ENCODE measurements around the gene ACSM6.
"Not testable (repeated sequence)": the region's sequence is repeated elsewhere in the genome, so short reads cannot be mapped to it uniquely, and the experiment has no call there.

Gene ACSM6

DNA sequence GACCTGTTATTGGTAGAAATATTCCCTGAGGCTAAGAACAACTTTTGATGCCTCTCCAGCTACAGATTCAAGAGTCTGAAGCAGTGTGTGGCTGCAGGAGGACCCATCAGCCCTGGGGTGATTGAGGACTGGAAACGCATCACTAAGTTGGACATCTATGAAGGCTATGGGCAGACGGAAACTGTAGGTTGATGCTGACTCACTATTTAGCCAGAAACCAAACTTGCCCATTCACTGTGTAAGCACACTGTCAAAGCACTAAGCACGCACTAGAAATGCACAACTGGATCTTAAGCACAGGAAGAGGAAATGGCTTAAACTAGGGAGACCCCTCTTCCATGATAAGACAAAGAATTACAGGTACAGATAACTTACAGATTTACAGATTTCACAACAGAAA is 20.8 kb downstream of the ACSM6 start:
- DNase-seq (ENCODE audit: low read depth in 2 of 2), result no peak

DNA sequence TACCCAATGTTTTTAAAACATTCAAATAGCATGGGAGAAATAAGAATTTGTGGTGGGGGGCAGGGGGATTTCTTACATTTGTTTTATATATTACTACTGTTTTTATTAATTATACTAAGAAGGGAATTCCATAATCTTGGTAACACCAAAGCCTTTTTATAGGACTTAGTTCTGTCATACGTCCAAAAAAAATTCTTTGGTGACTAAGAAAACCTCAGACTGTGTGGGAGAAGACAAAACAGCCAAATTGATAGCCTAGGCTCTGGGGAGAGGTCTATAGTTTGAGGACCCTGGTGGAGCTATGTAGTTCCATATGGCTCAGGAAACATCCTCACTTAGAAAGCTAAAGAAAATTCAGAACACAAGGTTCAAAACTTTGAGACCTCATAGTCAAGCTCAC is 23.4 kb downstream of the ACSM6 start:
- no peak for DNase-seq (ENCODE audit: low read depth in 2 of 2)

DNA sequence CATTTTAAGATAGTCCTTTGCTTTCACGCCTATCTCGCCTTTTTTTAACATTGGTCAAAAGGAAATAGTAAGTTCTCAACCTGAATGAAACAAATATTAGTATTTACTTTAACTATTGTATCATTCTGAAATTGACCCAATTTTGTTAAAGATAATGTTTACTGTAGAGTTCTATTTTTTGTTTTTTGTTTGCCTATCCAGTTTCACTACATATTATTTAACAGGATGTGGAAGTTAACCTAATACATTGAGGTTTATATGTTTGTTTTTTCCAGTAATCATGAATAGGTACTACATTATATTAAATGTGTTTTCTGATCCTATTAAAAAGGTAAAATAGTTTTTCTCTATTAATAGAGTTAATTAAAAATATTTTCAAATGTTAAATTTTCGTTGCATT is 26.5 kb downstream of the ACSM6 start:
- no peak for DNase-seq (ENCODE audit: low read depth in 2 of 2)

DNA sequence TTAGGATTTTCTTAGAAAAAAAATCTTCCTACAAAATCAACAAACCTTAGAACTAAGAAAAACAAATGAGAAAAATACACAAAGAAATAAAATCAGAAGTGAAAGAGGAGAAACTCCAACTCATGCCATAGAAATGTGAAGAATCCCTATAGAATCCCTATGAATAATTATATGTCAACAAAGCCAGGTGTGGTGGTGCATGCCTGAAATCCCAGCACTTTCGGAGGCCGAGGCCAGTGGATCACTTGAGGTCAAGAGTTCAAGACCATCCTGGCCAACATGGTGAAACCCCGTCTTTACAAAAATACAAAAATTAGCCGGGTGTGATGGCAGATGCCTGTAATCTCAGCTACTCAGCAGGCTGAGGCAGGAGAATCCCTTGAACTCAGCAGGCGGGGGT is 27.1 kb downstream of the ACSM6 start:
- DNase-seq (ENCODE audit: low read depth in 2 of 2), result no peak

DNA sequence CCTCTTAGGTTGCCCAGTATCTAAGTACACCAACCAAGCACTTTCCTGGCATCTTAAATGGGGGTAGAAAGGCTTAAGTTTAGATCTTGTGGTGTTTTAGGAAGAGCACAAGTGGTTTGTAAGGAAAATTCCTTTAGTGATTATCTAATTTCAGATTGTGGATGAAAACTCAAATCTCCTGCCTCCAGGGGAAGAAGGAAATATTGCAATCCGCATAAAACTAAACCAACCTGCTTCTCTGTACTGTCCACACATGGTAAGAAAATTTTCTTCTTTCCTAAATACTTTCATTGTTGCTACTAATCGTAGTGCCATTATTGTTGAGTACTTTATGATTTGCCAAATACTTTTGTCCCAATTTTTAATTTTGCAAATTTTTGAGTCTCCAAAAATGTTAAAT is 31.1 kb downstream of the ACSM6 start:
- no peak for DNase-seq (ENCODE audit: low read depth in 2 of 2)

DNA sequence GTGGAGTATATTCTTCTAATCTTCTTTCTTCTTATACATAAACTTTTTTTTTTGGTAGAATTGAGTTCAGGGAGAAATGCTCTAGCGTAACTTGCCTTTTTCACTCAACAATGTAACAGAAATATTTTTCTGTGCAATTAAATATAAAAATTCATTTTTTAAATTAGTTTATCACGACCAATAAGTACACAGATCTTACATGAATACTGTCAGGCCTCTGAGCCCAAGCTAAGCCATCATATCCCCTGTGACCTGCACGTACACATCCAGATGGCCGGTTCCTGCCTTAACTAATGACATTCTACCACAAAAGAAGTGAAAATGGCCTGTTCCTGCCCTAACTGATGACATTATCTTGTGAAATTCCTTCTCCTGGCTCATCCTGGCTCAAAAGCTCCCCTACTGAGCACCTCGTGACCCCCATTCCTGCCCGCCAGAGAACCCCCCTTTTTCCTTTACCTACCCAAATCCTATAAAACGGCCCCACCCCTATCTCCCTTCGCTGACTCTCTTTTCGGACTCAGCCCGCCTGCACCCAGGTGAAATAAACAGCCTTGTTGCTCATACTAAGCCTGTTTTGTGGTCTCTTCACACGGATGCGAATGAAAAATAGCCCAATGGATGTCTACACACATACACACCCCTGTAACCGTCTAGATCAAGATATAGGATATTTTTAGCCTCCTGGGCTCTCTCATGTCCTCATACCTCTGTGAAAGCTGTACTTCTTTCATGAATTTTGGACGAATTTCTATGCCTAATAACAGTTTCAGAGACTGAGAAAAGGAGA is 35.1 kb downstream of the ACSM6 start:
- not testable (repeated sequence) for DNase-seq (ENCODE audit: low read depth in 2 of 2)

DNA sequence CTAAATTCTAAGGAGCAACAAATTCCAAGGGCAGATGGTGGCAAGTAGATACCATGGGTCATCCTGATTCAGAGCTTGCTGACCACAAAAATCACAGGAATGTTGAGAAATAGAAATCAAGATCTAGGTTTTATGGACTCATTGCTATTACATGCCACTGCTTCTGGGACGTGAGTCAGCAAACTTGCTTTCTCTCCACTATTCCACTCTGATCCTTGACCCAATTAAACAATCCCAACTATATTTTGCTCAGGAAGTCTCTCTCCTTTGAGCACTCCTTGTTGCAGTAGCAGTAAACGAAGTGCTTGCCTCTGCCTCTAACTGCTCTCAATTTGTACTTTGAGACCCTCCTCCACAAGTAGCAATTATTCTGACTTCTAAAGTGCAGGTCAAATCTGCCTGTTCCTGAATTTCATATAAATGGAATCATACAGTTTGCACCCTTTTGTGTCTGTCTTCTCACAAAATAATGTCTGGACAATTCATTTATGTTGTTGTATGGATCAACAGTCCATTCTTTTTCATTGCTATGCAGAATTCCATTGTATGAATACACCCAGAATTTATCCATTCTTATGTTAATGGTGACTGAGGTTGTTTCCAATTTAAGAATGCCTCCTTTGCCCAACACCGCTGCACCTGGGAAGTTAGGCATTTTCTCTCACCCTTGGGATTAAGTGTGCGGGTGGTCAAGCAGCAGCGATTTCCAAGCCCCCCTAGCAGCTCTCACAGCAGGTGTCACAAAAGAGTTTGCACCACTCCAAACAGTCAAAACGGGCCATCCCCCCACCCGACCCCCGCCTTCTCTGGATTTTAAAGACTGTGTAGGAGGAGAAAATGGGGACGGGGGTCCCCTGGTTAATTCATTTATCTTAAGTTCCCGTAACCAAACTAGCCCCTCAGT is 35.9 kb downstream of the ACSM6 start:
- no peak for DNase-seq (ENCODE audit: low read depth in 2 of 2)

DNA sequence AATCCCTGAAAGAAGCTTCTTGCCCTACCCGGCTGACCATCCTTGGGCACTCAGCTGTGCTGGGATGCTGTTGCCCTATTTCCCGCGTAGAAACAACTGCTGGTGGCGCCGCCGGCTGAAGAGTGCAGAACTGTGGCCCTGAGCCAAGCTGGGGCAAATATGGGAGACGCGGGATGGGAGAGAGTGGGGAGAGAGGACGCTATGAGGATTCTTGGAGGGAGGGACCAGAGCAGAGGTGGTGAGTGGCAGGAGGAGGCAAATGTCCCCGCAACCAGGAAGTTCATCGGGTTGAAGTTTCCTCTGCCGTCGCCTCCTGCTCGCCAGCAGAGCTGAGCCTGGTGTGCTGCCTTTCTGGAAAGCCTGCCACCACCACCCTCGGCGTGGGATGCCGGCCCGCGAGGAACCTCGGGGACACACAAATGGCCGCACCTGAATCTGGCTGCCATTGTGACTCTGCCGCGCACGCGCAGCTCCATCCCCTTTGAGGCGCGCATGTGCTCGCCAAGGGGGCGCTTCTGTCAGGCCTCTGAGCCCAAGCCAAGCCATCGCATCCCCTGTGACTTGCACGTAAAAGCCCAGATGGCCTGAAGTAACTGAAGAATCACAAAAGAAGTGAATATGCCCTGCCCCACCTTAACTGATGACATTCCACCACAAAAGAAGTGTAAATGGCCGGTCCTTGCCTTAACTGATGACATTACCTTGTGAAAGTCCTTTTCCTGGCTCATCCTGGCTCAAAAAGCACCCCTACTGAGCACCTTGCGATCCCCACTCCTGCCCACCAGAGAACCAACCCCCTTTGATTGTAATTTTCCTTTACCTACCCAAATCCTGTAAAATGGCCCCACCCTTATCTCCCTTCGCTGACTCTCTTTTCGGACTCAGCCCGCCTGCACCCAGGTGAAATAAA is 36.9 kb downstream of the ACSM6 start:
- peak; percentile 42 for DNase-seq (ENCODE audit: low read depth in 2 of 2)

DNA sequence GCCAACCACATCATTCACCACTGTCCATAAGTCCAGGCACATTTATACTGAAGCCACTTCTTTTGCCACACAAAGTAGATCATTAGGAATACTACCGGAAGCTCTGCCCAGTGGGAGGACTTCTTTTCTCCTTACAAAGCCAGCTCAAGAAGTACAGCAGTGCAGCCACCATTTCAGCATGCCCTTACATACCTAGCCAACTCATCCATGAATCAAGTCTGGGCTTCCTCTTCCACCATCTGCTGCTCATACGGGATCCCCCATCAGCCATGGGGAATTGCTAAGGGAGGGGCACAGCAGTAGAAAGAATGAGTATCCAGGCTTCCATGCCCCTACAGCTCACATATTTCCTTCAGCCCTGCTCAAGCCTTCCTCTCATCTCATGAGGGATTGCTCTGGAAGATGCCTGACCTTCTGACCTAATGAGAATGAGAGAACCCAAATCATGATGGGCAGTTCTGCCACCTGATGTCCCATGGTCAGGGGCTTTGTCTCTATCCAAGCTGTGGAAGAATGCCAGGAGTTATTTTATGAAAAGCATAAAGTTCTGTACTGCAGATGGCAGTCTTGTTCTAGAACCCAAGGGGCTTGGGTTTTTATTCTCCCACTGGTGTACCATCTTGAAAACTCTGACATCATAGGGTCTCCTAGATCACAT is 39.5 kb downstream of the ACSM6 start:
- no peak for DNase-seq (ENCODE audit: low read depth in 2 of 2)

DNA sequence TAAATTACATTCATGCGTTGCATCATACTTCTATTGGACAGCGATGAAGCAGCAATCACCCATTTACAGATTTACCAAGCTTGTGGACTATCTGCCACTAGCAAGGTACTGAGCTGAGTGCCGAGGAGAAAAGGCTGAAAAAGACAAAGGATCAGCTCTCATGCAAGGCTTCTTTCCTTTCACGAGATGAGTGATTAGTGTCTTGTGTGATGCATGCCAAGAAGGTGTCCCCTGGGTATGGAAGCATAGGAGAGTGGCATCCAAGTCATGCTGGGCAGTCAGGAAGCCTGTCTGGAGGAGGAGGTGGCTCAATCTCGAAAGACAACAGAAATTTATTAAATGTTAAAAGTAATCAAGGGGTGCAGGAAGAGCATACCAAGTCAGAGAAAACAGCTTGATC is 40.9 kb downstream of the ACSM6 start:
- DNase-seq (ENCODE audit: low read depth in 2 of 2), result no peak

DNA sequence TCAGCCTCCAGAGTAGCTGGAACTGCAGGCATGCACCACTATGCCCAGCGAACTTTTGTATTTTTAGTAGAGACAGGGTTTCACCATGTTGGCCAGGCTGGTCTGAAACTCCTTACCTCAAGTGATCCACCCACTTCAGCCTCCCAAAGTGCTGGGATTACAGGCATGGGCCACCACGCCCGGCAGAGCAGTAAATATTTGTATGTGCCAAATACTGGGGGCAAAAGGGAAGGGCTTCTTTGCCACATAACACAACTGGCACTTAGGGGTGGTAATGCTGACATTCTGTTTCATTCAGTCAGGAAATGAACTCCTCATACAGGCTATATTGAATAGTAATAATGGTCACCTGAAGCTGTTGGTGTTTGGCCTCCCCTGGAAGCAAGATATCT is 41.6 kb downstream of the ACSM6 start:
- DNase-seq (ENCODE audit: low read depth in 2 of 2), result no peak

DNA sequence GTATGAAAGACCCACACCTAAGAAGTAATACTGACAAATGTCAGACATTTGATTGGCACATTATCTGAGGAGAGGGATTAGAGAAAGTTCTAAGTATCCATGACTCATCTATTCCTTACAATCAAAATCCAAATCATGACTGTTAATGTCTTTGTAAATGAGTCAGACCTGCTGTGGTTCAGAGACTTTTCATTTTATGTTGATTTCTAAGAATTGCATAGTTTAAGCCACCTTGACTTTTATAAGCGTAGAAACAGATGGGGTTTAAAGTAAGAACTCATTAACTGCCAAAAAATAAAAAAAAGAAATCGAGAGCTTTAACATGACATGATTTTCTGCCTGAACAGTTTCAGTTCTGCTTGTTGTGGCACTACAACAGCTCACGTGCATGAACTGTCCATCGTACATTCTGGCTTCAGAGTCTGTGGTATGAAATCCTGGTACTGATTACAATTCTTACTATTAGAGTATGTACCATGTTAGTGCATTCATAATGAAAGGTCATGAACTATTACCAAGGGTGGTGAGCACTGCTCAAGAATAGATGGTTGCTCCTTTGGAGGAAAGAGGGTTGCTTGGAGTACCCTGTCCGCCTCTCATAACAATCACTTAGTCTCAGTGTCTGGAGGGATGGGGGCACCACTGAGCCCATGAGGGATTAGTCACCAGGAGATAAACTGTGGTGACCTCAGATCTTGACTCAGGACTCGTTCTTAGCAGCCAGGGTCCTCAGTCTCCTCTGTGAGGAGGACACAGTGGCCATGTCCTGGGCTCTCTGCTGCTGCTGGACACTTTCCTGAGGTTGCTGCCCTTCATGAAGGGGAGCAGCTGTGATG is 42.2 kb downstream of the ACSM6 start:
- DNase-seq (ENCODE audit: low read depth in 2 of 2), result peak in 1 of 2 donors; percentile 41

DNA sequence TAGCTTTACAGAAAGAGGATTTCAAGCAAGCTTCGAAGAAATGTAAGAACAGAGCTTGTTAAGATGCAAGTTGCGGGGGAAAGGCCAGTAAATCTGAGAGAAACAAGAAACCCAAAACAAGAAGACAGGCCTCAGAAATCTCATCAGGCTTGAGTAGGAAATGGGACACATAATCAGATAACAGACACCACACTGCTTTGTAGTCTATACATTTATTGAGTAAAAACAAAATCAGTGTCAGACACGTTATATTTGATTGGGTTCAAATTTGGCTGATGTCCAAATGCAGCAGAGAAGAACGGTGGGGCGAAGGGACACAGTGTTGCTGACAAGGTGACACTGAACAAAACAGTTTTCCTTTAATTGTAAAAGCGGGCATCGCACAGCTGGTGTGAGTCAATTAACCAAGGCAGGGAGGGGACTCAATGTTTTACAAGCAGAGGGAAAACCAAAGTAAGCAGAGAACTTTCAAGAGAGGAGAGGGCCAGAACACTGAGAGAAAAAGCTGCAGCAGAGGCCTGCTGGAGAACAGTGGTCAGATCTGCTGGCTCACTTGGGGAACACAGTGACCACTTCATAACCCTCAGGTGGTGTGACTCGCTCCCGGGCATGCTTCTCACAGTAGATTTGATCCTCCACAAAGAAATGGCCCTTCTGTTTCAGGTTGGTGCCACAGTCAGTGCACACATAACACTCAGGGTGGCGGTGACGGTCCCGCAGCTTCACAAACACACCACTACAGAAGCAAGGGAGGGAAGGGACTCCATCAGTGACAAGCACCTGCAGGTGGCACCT is 43.5 kb downstream of the ACSM6 start:
- DNase-seq (ENCODE audit: low read depth in 2 of 2), result no peak

DNA sequence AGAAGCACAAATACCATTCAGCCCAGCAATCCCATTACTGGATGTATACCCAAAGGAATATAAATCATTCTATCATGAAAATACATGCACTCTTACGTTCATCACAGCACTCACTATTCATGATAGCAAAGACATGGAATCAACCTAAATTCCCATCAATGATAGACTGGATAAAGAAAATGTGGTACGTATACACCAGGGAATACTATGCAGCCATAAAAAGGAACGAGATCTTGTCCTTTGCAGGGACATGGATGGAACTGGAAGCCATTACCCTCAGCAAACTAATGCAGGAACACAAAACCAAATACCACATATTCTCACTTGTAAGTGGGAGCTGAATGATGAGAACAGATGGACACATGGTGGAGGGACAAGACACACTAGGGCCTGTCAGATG is 46.1 kb downstream of the ACSM6 start:
- not testable (repeated sequence) for DNase-seq (ENCODE audit: low read depth in 2 of 2)

DNA sequence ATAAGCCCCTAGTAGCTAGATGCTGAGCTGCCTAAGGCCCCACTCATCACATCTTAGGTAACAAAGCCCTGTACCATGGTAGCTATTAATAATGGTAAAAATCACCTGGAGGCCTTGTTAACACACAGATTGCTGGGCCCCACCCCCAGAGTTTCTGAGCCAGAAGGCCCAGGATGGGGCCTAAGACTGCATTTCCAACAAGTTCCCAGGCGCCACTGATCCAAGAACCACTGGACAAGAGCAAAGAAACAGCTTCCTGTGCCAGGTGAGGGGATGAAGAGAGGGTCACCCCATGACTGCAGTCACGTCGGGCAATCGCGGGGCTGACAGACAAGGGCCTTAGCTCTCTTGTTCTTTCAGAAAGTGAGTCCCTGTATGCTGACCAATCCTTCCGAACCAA is 46.8 kb downstream of the ACSM6 start:
- no peak for DNase-seq (ENCODE audit: low read depth in 2 of 2)

DNA sequence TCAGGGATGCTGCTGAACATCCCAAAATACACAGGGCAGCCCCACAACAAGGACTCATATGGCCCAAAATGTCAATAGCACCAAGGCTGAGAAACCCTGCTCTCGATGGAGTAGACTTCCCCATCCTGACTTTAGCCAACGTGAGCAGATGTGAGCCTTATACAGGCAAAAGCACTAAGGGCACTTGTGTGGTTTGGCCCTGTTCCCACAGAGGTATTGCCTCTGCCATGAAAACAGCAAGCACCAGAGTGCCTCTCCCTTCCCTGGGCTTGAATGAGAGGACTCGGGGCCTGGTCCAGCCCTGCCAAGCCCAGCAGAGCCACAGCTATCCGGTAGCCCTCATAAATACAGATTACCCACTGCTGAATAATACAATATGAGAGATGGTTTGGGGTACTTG is 47.5 kb downstream of the ACSM6 start:
- DNase-seq (ENCODE audit: low read depth in 2 of 2), result no peak

DNA sequence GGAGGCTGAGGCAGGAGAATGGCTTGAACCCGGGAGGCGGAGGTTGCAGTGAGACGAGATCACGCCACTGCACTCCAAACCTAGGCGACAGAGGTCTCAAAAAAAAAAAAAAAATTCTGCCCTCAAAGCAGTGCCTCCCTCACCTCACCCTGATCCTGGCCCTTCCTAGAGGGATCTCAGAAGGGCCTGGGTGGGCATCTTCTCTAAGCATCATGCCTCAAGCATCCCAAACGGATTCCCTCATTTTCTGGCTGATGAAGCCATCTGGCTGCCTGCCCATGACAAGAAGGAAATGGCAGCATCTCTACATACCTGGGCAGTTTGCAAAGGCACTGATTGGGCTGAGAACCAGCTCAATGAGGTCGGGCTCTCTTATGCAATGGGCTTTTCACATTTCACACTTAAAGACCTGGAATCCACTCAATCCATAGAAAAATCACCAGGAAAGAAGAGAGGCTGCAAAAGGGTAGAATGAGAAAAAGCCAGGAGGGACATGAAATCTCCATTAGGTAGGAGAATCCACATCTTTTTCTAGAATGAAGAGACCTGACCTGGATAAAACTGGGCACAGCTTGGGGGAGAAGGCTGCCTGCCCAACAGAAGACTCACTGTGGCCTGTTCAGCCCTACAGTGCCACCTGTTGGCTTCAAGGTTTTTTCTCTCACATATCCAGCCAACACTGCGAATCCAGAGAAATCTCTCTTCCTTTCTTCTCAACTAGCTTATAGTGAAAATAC is 48.7 kb downstream of the ACSM6 start:
- DNase-seq (ENCODE audit: low read depth in 2 of 2), result peak in 1 of 2 donors; percentile 20

DNA sequence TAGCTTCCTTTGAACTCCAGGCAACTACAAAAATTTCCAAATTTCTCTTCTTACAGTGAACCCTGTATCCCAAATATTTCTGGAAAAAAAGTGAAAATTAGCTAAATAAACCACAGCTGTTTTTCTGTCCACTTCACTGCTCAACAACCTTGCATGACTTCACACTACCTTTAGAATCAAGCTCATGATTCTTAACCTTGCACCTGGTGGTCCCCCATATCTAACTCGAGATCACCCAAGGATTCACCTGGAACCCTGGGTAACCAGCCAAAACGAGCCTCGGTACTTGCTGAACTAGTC is 49.2 kb downstream of the ACSM6 start:
- DNase-seq (ENCODE audit: low read depth in 2 of 2), result no peak

DNA sequence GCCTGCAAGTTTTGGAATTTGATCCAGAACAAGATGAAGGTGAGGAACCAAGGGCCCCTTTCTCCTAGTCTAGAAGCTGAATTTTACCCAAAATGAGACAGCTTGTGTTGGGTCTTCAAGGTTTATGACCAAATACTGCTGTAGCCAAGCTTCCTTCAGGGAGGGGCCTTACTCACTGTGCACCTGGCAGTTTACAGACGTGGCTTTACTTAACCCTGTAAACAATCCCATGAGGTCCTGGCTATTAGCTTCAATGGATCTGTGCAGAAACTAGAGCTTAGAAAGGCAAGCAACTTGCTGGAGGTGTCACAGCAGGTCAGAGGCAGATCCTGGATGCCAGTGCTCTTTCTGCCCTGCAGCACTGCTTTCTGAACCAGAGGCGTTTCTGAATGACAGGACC is 50.1 kb downstream of the ACSM6 start:
- no peak for DNase-seq (ENCODE audit: low read depth in 2 of 2)

Measured in stimulated activated CD8-positive, alpha-beta memory T cell treated with anti-CD3 and anti-CD28 coated beads, Interleukin-15, amount 100 ng/mL, for 48 hours (primary cell).